IMR-90 (cell line): ENCODE data around the gene HSFX4.
"Not testable (repeated sequence)": the region's sequence is repeated elsewhere in the genome, so short reads cannot be mapped to it uniquely, and the experiment has no call there.

Experiments
- CHD1 ChIP-seq: IDR thresholded peaks from 2 replicates; pipeline ENCODE4 v1.6.1; 2012; ENCODE audit warnings: low read depth, low read length, improper control_type of control experiment
- RFX5 ChIP-seq: IDR thresholded peaks from 2 replicates; pipeline ENCODE4 v1.8.0; 2012; ENCODE audit warnings: low read depth, mild to moderate bottlenecking, low read length, moderate library complexity
- TF ChIP-seq, protein P1 (sequence below): fragments of 150-350 bp; IDR thresholded peaks from 2 replicates; pipeline ENCODE4 v1.6.1; 2017; ENCODE audit warnings: mild to moderate bottlenecking, antibody characterized with exemption, low read length, low read depth
- TF ChIP-seq, protein P2 (sequence below): conservative IDR thresholded peaks from 2 replicates; pipeline ENCODE4 v1.5.1; 2012; ENCODE audit warnings: mild to moderate bottlenecking, low read depth, low read length, improper control_type of control experiment

DNA sequence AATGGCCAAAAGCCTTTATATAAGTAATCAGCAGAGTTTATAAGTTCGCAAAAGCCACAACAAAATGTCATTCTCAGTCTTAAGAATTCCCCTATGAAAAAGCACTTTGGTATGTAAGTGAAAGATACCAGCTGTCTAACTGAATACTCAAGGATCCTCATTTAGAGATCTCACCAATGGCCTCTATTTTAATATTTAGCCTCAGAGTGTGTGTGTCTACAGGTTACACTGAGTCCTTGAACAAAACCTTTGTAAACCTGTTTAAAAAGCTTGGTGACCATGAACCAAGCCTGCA lies 1.5 kb upstream of the HSFX4 start:
- TF ChIP-seq, protein P1, sequence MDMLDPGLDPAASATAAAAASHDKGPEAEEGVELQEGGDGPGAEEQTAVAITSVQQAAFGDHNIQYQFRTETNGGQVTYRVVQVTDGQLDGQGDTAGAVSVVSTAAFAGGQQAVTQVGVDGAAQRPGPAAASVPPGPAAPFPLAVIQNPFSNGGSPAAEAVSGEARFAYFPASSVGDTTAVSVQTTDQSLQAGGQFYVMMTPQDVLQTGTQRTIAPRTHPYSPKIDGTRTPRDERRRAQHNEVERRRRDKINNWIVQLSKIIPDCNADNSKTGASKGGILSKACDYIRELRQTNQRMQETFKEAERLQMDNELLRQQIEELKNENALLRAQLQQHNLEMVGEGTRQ = not testable (repeated sequence)
- TF ChIP-seq, protein P2, sequence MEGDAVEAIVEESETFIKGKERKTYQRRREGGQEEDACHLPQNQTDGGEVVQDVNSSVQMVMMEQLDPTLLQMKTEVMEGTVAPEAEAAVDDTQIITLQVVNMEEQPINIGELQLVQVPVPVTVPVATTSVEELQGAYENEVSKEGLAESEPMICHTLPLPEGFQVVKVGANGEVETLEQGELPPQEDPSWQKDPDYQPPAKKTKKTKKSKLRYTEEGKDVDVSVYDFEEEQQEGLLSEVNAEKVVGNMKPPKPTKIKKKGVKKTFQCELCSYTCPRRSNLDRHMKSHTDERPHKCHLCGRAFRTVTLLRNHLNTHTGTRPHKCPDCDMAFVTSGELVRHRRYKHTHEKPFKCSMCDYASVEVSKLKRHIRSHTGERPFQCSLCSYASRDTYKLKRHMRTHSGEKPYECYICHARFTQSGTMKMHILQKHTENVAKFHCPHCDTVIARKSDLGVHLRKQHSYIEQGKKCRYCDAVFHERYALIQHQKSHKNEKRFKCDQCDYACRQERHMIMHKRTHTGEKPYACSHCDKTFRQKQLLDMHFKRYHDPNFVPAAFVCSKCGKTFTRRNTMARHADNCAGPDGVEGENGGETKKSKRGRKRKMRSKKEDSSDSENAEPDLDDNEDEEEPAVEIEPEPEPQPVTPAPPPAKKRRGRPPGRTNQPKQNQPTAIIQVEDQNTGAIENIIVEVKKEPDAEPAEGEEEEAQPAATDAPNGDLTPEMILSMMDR = not testable (repeated sequence)
- TF ChIP-seq CHD1, RFX5: not testable (repeated sequence)
